Measurements from ENCODE around the gene TIMM23. TPM values are rescaled to one million over a fixed set of nuclear protein-coding genes. Genes with fewer than 3 reads are reported as not detected.

The TIMM23 gene
- total RNA-seq, 4 donors from 2014 or later, result 105 to 134 (median 126) TPM

DNA sequence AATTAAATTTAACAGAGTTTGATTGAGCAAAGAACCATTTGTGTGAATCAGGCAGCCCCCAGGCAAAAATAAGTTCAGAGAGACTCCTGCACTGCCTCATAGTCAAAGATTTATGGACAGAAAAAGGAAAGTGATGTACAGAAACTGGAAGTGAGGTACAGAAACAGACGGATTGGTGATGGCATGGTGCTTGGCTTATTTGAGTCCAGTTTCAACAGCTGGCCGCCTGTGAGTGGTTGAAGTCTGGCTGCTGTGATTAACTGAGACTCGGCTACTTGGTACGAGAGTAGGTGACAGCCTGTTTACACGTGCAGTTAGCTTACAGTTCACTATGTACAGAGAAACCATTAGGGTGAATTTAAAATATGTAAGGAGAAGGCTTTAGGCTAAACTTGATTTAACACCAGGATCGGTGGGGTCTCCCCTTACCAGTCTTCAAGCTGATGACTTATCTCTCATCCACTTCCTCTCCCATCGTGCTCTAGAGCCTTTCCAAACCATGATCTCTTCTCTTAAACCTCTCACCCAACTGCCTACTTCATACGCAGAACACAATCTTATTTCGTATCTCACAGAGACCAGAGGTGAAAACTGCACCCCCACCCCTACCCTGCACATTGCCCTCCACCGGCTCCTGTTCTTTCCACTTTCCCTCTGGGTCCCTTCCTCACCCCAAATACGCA, 78.8 kb downstream of the TIMM23 start:
- no peak for DNase-seq
- no peak overlapping the region for H3K27ac ChIP-seq
- TF ChIP-seq, protein P1, sequence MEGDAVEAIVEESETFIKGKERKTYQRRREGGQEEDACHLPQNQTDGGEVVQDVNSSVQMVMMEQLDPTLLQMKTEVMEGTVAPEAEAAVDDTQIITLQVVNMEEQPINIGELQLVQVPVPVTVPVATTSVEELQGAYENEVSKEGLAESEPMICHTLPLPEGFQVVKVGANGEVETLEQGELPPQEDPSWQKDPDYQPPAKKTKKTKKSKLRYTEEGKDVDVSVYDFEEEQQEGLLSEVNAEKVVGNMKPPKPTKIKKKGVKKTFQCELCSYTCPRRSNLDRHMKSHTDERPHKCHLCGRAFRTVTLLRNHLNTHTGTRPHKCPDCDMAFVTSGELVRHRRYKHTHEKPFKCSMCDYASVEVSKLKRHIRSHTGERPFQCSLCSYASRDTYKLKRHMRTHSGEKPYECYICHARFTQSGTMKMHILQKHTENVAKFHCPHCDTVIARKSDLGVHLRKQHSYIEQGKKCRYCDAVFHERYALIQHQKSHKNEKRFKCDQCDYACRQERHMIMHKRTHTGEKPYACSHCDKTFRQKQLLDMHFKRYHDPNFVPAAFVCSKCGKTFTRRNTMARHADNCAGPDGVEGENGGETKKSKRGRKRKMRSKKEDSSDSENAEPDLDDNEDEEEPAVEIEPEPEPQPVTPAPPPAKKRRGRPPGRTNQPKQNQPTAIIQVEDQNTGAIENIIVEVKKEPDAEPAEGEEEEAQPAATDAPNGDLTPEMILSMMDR (IDR thresholded peaks at IDR 0.05 in 4 of 5, conservative IDR thresholded peaks at IDR 0.05 in 1 of 5), result no peak
- TF ChIP-seq POLR2A (IDR thresholded peaks at IDR 0.05), result no peak
- in situ Hi-C loops (cut with MboI; ENCODE audit: low sequenced_read_pairs in 4 of 4), result no loop called here
- no peaks in the 10 kb centered on the region for H3K36me3 ChIP-seq
- no peaks in the 10 kb centered on the region for H3K9me3 ChIP-seq
- intact Hi-C loops (cut with DNase I; ENCODE audit: low total_unique reads), result no loop called here
- no peak for ATAC-seq
- no peaks in the 10 kb centered on the region for H3K4me1 ChIP-seq
- H3K27me3 ChIP-seq, result peaks cover 0 to 3% (median 0%) of the 10 kb centered on the region in 3 donors
- H3K4me3 ChIP-seq, result no peak overlapping the region

DNA sequence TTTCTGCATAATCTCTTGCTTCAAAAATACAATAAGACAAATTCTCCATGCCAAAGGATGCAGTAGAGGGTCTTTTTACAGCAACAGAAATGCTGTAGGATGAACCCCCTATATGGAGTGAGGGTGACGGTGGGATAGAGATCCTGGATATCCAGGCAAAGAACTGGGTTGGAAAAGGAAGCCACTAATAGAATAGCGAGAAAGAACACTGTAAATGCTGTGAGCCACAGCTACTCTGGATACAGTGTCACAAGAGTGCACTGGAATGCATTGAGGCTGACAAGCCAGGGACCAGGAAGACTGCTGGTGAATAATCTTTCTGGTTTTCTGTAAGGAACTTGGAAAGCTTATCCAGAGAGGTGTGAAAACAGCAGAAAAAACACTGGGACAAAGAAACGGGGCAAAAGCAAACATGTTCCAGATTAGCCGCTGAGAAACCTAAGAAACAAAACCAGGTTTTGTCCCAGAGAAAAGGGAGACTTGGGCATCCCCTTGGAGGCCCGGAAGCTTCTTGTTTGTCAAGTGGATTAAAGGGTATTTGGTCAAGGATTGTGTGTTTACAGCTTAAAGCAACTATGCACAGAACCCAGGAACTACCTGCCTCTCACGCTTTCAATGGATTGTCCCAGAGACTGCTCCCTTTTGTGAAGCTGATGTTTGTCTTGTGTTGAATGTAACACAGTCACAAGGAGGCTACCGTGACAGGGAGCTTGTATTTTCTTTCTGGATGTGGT, 79.9 kb downstream of the TIMM23 start:
- no peak for TF ChIP-seq POLR2A (IDR thresholded peaks at IDR 0.05)
- TF ChIP-seq, protein P1 (IDR thresholded peaks at IDR 0.05 in 4 of 5, conservative IDR thresholded peaks at IDR 0.05 in 1 of 5), result no peak
- H3K36me3 ChIP-seq, result no peaks in the 10 kb centered on the region
- intact Hi-C loops (cut with DNase I; ENCODE audit: low total_unique reads), result no loop called here
- no peak overlapping the region for H3K4me3 ChIP-seq
- ATAC-seq, result no peak
- DNase-seq, result no peak
- no peaks in the 10 kb centered on the region for H3K9me3 ChIP-seq
- no peaks in the 10 kb centered on the region for H3K4me1 ChIP-seq
- H3K27ac ChIP-seq, result no peak overlapping the region
- in situ Hi-C loops (cut with MboI; ENCODE audit: low sequenced_read_pairs in 4 of 4), result no loop called here
- peaks cover 0 to 3% (median 0%) of the 10 kb centered on the region in 3 donors for H3K27me3 ChIP-seq

DNA sequence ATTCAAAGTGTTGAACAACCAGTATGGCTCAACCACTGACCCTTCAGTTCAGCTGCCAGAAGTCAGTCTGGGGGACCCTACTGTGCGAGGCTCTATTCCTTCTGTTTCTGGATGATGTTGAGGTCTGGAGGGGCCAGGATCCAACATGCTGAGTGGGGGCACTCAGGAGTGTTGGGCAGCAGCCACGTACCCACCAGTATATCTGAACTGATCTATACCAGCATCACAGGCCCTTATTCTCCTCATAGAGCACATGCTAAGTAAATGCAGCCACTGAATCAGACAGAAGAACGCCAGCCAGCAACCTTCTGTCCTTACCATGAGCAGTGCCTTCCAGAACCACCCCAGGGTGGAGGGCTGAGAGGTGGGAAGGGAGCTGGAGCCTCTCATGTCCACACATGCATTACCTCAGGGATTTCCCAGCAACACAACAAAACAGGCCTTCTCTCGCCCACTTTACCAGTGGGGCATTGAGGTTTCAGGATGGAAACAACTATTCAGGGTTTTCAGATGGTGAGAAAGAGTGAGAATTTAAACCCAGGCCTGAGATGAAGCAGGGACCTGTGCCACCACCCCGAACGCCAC, 80.6 kb downstream of the TIMM23 start:
- intact Hi-C loops (cut with DNase I; ENCODE audit: low total_unique reads) (no loop called here), in situ Hi-C loops (cut with MboI; ENCODE audit: low sequenced_read_pairs in 4 of 4) (no loop called here)
- ATAC-seq, result no peak
- TF ChIP-seq, protein P1 (IDR thresholded peaks at IDR 0.05 in 4 of 5, conservative IDR thresholded peaks at IDR 0.05 in 1 of 5), result no peak
- TF ChIP-seq POLR2A (IDR thresholded peaks at IDR 0.05), result no peak
- Histone ChIP-seq H3K27ac (no peak overlapping the region), H3K27me3 (peaks cover 0 to 3% (median 0%) of the 10 kb centered on the region in 3 donors), H3K4me3 (no peak overlapping the region), H3K36me3 (no peaks in the 10 kb centered on the region), H3K9me3 (no peaks in the 10 kb centered on the region), H3K4me1 (no peaks in the 10 kb centered on the region)
- DNase-seq, result no peak

Other genes with a start within 250 kb of the TIMM23 start
- 10 to 100 TPM; 18.7 to 22.2 (median 19.1) TPM for gene WASHC2C, start 245.2 kb upstream of the TIMM23 start, total RNA-seq
- gene AGAP4, start 125.0 kb upstream of the TIMM23 start, total RNA-seq, result 1 to 10 TPM; 1.4 to 2.4 (median 2.2) TPM
- 100 to 1,000 TPM; 139 to 173 (median 157) TPM for gene NCOA4, start 58.1 kb downstream of the TIMM23 start, total RNA-seq
- not detected for gene MSMB, start 73.8 kb downstream of the TIMM23 start, total RNA-seq